OCI-LY7 (cell line): ENCODE measurements around the gene PLA2R1. TPM values are rescaled to one million over a fixed set of nuclear protein-coding genes. Genes with fewer than 3 reads are reported as not detected.

ENCODE experiments used
- BruUV-seq: library from RNA; stranded (reverse); fragments of 400-500 nt; replicated peaks from 2 replicates; lab custom pipeline; 2021; lab: Mats Ljungman, UMichigan
- CTCF ChIA-PET: fragments of 300-600 bp; sonication (Branson Sonifier 250); formaldehyde crosslinking; loops from one replicate; lab custom pipeline; 2022; ENCODE audit warnings: antibody characterized with exemption; ENCODE audit not compliant: unreplicated experiment; lab: Charles Lee
- POLR2A ChIA-PET: fragments of 300-600 bp; sonication (Branson Sonifier 250); formaldehyde crosslinking; loops from one replicate; lab custom pipeline; 2022; ENCODE audit warnings: antibody characterized with exemption; lab: Charles Lee
- DNase-seq: peaks from one replicate; pipeline ENCODE4 v3.0.0-alpha.2; 2015; ENCODE audit warnings: low spot score
- H2AFZ ChIP-seq: fragments of 200-600 bp; sonication (generic), shearing (Covaris generic); 2 replicates; pipeline ENCODE4 v1.6.1; 2014; ENCODE audit warnings: mild to moderate bottlenecking, antibody characterized with exemption, low read length, moderate library complexity
- H3K27ac ChIP-seq: fragments of 200-600 bp; sonication (generic); 2 replicates; pipeline ENCODE4 v1.5.1; 2014; ENCODE audit warnings: mixed run types, low read depth, mild to moderate bottlenecking, moderate library complexity, low read length, inconsistent platforms; ENCODE audit not compliant: poor library complexity, severe bottlenecking
- H3K36me3 ChIP-seq: fragments of 200-600 bp; sonication (generic); 2 replicates; pipeline ENCODE4 v1.6.1; 2014; ENCODE audit warnings: mild to moderate bottlenecking, antibody characterized with exemption, low read length, moderate library complexity, mixed read lengths; ENCODE audit not compliant: insufficient read depth
- H3K4me1 ChIP-seq: fragments of 200-600 bp; sonication (generic); 2 replicates; pipeline ENCODE4 v1.5.1; 2014; ENCODE audit warnings: mild to moderate bottlenecking, low read length; ENCODE audit not compliant: insufficient read depth, poor library complexity, severe bottlenecking
- H3K4me2 ChIP-seq: fragments of 200-600 bp; sonication (generic); 2 replicates; pipeline ENCODE4 v1.6.1; 2014; ENCODE audit warnings: mild to moderate bottlenecking, low read length
- H3K4me3 ChIP-seq: fragments of 200-600 bp; sonication (generic); 2 replicates; pipeline ENCODE4 v1.5.1; 2014; ENCODE audit warnings: mild to moderate bottlenecking, low read depth, low read length; ENCODE audit not compliant: poor library complexity, severe bottlenecking
- H3K79me2 ChIP-seq: fragments of 200-600 bp; sonication (generic); 2 replicates; pipeline ENCODE4 v1.6.1; 2016; ENCODE audit warnings: low read depth, mild to moderate bottlenecking, low read length, moderate library complexity, mixed read lengths; ENCODE audit not compliant: insufficient read depth
- H3K9me2 ChIP-seq: fragments of 200-600 bp; sonication (generic); 2 replicates; pipeline ENCODE4 v1.6.1; 2016; ENCODE audit warnings: mild to moderate bottlenecking, low read length, mixed read lengths; ENCODE audit not compliant: insufficient read depth
- H3K9me3 ChIP-seq: fragments of 200-600 bp; sonication (generic); 2 replicates; pipeline ENCODE4 v1.6.1; 2014; ENCODE audit warnings: mild to moderate bottlenecking, mixed run types, low read length, mixed read lengths
- H4K20me1 ChIP-seq: fragments of 200-600 bp; sonication (generic); 2 replicates; pipeline ENCODE4 v1.6.1; 2014; ENCODE audit warnings: mild to moderate bottlenecking, antibody characterized with exemption, low read length, moderate library complexity, mixed read lengths; ENCODE audit not compliant: insufficient read depth
- EZH2phosphoT487 ChIP-seq: fragments of 200-600 bp; sonication (generic); IDR thresholded peaks from 2 replicates; pipeline ENCODE4 v1.6.1; 2018; ENCODE audit warnings: low read depth, borderline replicate concordance, mild to moderate bottlenecking, mixed run types, antibody characterized with exemption, low read length, moderate library complexity, mixed read lengths
- intact Hi-C: fragments of 100-400 bp; cut with micrococcal nuclease; formaldehyde crosslinking; loops from one replicate; pipeline ENCODE4 v1.10.0; 2022; ENCODE audit not compliant: unreplicated experiment
- total RNA-seq, 2 experiments: library from RNA; depleted of rRNA in 1 of 2; stranded (reverse); fragments of >200 nt in 1 of 2; shearing (Covaris generic) in 1 of 2; gene quantifications; 2 replicates each; pipeline ENCODE4 v1.2.3, GENCODE V29; 2014 to 2022
- TF ChIP-seq, protein P1 (sequence below): fragments of 200-600 bp; sonication (generic); conservative IDR thresholded peaks from 2 replicates; pipeline ENCODE4 v1.5.1; 2014; ENCODE audit warnings: mild to moderate bottlenecking, antibody characterized with exemption, low read length, moderate library complexity, mixed read lengths

PLA2R1 gene
- total RNA-seq, 2 experiments from 2014 or later = not detected

DNA sequence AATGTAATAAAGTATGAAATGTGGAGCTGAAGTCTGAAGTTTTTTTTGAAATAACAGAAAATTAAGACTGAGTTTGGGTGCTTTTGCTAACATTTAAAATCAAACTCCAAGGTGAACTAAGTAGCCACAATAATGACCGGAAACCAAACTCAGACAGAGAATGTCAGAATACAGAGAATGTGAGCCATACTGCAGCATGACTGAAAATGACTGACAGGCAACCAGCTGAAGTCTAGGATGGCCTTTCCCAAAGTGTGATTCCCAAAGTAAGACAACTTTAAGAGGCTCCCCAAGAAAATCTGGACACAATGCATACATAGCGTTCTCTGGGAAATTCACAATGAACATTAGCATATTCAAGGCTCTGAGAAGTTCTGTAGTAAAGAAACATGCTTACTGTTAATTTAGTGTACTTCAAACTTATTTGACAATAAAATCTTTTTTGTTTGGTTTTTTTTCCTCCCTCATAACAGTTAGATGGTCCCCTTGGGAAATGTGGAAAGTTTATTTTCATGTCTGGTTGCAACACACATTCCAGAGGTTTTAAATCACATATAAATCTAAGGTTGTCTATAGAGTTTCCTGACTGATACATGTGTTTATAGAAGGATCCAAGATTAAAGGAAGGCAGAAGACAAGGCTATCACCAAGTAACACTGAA is 28.6 kb downstream of the PLA2R1 start:
- Histone ChIP-seq H3K27ac (no peak overlapping the region), H3K4me2 (no peak overlapping the region), H3K4me3 (no peak overlapping the region), H3K9me3 (no peaks in the 10 kb centered on the region), H4K20me1 (no peaks in the 10 kb centered on the region), H3K9me2 (no peaks in the 10 kb centered on the region), H3K79me2 (no peaks in the 10 kb centered on the region), H3K36me3 (no peaks in the 10 kb centered on the region), H3K4me1 (no peaks in the 10 kb centered on the region), H2AFZ (no peak overlapping the region)
- no peak for DNase-seq
- no TSS peak for BruUV-seq
- TF ChIP-seq, protein P1, sequence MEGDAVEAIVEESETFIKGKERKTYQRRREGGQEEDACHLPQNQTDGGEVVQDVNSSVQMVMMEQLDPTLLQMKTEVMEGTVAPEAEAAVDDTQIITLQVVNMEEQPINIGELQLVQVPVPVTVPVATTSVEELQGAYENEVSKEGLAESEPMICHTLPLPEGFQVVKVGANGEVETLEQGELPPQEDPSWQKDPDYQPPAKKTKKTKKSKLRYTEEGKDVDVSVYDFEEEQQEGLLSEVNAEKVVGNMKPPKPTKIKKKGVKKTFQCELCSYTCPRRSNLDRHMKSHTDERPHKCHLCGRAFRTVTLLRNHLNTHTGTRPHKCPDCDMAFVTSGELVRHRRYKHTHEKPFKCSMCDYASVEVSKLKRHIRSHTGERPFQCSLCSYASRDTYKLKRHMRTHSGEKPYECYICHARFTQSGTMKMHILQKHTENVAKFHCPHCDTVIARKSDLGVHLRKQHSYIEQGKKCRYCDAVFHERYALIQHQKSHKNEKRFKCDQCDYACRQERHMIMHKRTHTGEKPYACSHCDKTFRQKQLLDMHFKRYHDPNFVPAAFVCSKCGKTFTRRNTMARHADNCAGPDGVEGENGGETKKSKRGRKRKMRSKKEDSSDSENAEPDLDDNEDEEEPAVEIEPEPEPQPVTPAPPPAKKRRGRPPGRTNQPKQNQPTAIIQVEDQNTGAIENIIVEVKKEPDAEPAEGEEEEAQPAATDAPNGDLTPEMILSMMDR = no peak
- TF ChIP-seq EZH2phosphoT487 = no peak
- ChIA-PET POLR2A (no interaction called here), CTCF (no interaction called here)
- intact Hi-C loops = no loop called here

DNA sequence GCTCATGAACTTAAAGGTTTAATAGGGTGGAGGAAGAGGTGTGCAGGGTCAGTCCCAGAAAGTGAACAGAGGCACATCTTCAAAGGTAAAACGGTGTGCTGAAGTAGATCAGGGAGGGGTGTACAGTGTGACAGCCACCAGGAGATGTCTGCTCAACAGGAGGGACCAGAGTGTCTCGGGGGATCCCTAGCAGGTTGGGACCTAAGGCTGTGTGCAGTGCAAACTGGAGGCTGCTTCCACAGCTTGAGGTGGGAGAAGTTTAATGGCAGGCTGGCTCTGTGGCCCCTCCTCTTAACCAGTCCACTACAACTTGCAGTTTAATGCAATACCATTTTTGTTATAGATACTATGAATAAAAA is 33.2 kb downstream of the PLA2R1 start:
- POLR2A ChIA-PET = interaction anchor here (0.5 kb wide), 1 partner anchor 152 kb away, joined by 12 read pairs; no protein-coding TSS in a partner anchor
- Histone ChIP-seq H2AFZ (no peak overlapping the region), H3K4me2 (no peak overlapping the region), H3K9me3 (no peaks in the 10 kb centered on the region), H3K4me1 (no peaks in the 10 kb centered on the region), H4K20me1 (no peaks in the 10 kb centered on the region), H3K4me3 (no peak overlapping the region), H3K27ac (no peak overlapping the region), H3K9me2 (no peaks in the 10 kb centered on the region), H3K36me3 (no peaks in the 10 kb centered on the region), H3K79me2 (no peaks in the 10 kb centered on the region)
- intact Hi-C loops = no loop called here
- no TSS peak for BruUV-seq
- TF ChIP-seq, protein P1 = no peak
- no peak for TF ChIP-seq EZH2phosphoT487
- no peak for DNase-seq
- CTCF ChIA-PET = no interaction called here

DNA sequence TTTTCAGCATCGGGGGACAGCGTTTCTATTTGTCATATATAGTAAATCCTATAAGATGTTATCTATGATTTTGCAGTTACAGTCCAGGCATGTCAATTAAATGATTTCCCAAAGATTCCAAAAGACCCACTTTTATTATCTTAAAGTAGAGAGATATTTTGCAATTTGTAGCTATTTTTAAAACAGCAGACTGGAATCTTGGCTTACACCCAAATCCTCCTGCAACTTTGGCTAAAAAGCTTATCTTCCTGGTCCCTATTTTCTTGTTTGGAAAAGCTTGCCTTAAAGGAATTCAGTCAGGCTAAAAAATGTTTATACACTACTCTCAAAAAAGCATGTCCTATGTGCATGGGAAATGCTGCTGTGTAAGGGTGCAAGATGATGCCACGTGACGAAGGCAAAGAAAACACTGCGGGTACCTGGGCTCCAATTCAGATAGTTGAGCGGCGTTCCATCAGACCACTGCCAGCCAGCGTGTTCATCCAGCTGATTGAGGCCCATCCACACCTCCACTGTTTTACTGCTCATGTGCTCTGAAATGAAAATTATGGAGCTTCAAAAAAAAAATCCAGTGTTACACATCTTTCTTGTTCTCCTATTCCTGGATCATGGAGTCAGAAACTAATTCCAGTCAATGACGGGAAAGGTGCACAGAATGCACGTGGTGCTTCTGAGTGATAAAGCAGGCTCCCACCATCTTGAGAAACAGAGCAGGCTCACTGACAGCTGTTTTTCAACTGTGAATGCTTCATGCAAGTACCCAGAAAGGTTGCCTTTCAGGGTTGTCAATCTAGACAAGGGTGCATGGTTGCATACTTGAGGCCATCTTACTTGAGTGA is 33.8 kb downstream of the PLA2R1 start:
- Histone ChIP-seq H3K4me3 (no peak overlapping the region), H3K9me2 (no peaks in the 10 kb centered on the region), H3K9me3 (no peaks in the 10 kb centered on the region), H2AFZ (no peak overlapping the region), H3K36me3 (no peaks in the 10 kb centered on the region), H3K4me1 (no peaks in the 10 kb centered on the region), H3K27ac (no peak overlapping the region), H3K79me2 (no peaks in the 10 kb centered on the region), H3K4me2 (no peak overlapping the region), H4K20me1 (no peaks in the 10 kb centered on the region)
- ChIA-PET POLR2A (interaction anchor here (0.5 kb wide), 1 partner anchor 152 kb away, joined by 12 read pairs; no protein-coding TSS in a partner anchor), CTCF (no interaction called here)
- TF ChIP-seq, protein P1 = no peak
- no peak for TF ChIP-seq EZH2phosphoT487
- intact Hi-C loops = no loop called here
- DNase-seq = no peak
- no TSS peak for BruUV-seq
